ENCODE results near the gene TPMT.
"Not testable (repeated sequence)": the region's sequence is repeated elsewhere in the genome, so short reads cannot be mapped to it uniquely, and the experiment has no call there.

The TPMT gene

GRCh38 chr6:18177286-18177965 is 22.5 kb upstream of the TPMT start:
- Histone ChIP-seq H3K4me3 (ENCODE audit: low read length) (no peak overlapping the region), H3K9me3 (ENCODE audit: control insufficient read depth, low read length) (no peaks in the 10 kb centered on the region)

GRCh38 chr6:18176198-18176597 is 21.3 kb upstream of the TPMT start:
- H3K4me1 ChIP-seq (ENCODE audit: control insufficient read depth, insufficient read depth, low read length); H3K9me3 ChIP-seq (ENCODE audit: control insufficient read depth, low read length); H3K4me3 ChIP-seq (ENCODE audit: low read length); H3K36me3 ChIP-seq (ENCODE audit: control insufficient read depth, insufficient read depth, low read length); H3K9ac ChIP-seq (ENCODE audit: low read length); H3K27me3 ChIP-seq (ENCODE audit: control insufficient read depth, insufficient read depth, low read length): not testable (repeated sequence)

More at GRCh38 chr6:18177286-18177965, 22.5 kb upstream of the TPMT start:
- no peaks in the 10 kb centered on the region for H3K27me3 ChIP-seq (ENCODE audit: control insufficient read depth, insufficient read depth, low read length)
- H3K4me1 ChIP-seq (ENCODE audit: control insufficient read depth, insufficient read depth, low read length), result no peaks in the 10 kb centered on the region
- H3K9ac ChIP-seq (ENCODE audit: low read length), result no peak overlapping the region
- no peaks in the 10 kb centered on the region for H3K36me3 ChIP-seq (ENCODE audit: control insufficient read depth, insufficient read depth, low read length)

GRCh38 chr6:18171871-18172270 is 17.0 kb upstream of the TPMT start:
- Histone ChIP-seq H3K36me3 (ENCODE audit: control insufficient read depth, insufficient read depth, low read length) (peaks cover 8% of the 10 kb centered on the region), H3K9me3 (ENCODE audit: control insufficient read depth, low read length) (no peaks in the 10 kb centered on the region), H3K4me3 (ENCODE audit: low read length) (no peak overlapping the region), H3K9ac (ENCODE audit: low read length) (no peak overlapping the region), H3K4me1 (ENCODE audit: control insufficient read depth, insufficient read depth, low read length) (no peaks in the 10 kb centered on the region), H3K27me3 (ENCODE audit: control insufficient read depth, insufficient read depth, low read length) (no peaks in the 10 kb centered on the region)

GRCh38 chr6:18168264-18168663 is 13.4 kb upstream of the TPMT start:
- no peak overlapping the region for H3K4me3 ChIP-seq (ENCODE audit: low read length)
- no peaks in the 10 kb centered on the region for H3K27me3 ChIP-seq (ENCODE audit: control insufficient read depth, insufficient read depth, low read length)
- H3K9ac ChIP-seq (ENCODE audit: low read length), result no peak overlapping the region
- no peaks in the 10 kb centered on the region for H3K4me1 ChIP-seq (ENCODE audit: control insufficient read depth, insufficient read depth, low read length)
- no peaks in the 10 kb centered on the region for H3K9me3 ChIP-seq (ENCODE audit: control insufficient read depth, low read length)
- H3K36me3 ChIP-seq (ENCODE audit: control insufficient read depth, insufficient read depth, low read length), result peaks cover 12% of the 10 kb centered on the region

GRCh38 chr6:18166312-18167036 is 11.6 kb upstream of the TPMT start:
- Histone ChIP-seq H3K4me1 (ENCODE audit: control insufficient read depth, insufficient read depth, low read length) (no peaks in the 10 kb centered on the region), H3K36me3 (ENCODE audit: control insufficient read depth, insufficient read depth, low read length) (peaks cover 8% of the 10 kb centered on the region), H3K9ac (ENCODE audit: low read length) (no peak overlapping the region), H3K9me3 (ENCODE audit: control insufficient read depth, low read length) (no peaks in the 10 kb centered on the region), H3K27me3 (ENCODE audit: control insufficient read depth, insufficient read depth, low read length) (no peaks in the 10 kb centered on the region), H3K4me3 (ENCODE audit: low read length) (no peak overlapping the region)

- H3K9me3 ChIP-seq (ENCODE audit: control insufficient read depth, low read length), result no peaks in the 10 kb centered on the region
- no peaks in the 10 kb centered on the region for H3K27me3 ChIP-seq (ENCODE audit: control insufficient read depth, insufficient read depth, low read length)
- no peak overlapping the region for H3K9ac ChIP-seq (ENCODE audit: low read length)
- no peaks in the 10 kb centered on the region for H3K4me1 ChIP-seq (ENCODE audit: control insufficient read depth, insufficient read depth, low read length)
- H3K4me3 ChIP-seq (ENCODE audit: low read length), result no peak overlapping the region
- peaks cover 4% of the 10 kb centered on the region for H3K36me3 ChIP-seq (ENCODE audit: control insufficient read depth, insufficient read depth, low read length)
Observed at GRCh38 chr6:18165751-18166150, 10.9 kb upstream of the TPMT start.

- Histone ChIP-seq H3K9me3 (ENCODE audit: control insufficient read depth, low read length) (no peaks in the 10 kb centered on the region), H3K4me3 (ENCODE audit: low read length) (no peak overlapping the region), H3K27me3 (ENCODE audit: control insufficient read depth, insufficient read depth, low read length) (no peaks in the 10 kb centered on the region), H3K4me1 (ENCODE audit: control insufficient read depth, insufficient read depth, low read length) (no peaks in the 10 kb centered on the region), H3K36me3 (ENCODE audit: control insufficient read depth, insufficient read depth, low read length) (peaks cover 4% of the 10 kb centered on the region), H3K9ac (ENCODE audit: low read length) (no peak overlapping the region)
Observed at GRCh38 chr6:18162401-18162800, 7.5 kb upstream of the TPMT start.

GRCh38 chr6:18161431-18161830 is 6.6 kb upstream of the TPMT start:
- peaks cover under 1% of the 10 kb centered on the region for H3K4me1 ChIP-seq (ENCODE audit: control insufficient read depth, insufficient read depth, low read length)
- H3K27me3 ChIP-seq (ENCODE audit: control insufficient read depth, insufficient read depth, low read length), result no peaks in the 10 kb centered on the region
- no peaks in the 10 kb centered on the region for H3K9me3 ChIP-seq (ENCODE audit: control insufficient read depth, low read length)
- H3K4me3 ChIP-seq (ENCODE audit: low read length), result no peak overlapping the region
- H3K36me3 ChIP-seq (ENCODE audit: control insufficient read depth, insufficient read depth, low read length), result peaks cover 4% of the 10 kb centered on the region
- H3K9ac ChIP-seq (ENCODE audit: low read length), result no peak overlapping the region

- Histone ChIP-seq H3K9ac (ENCODE audit: low read length) (no peak overlapping the region), H3K36me3 (ENCODE audit: control insufficient read depth, insufficient read depth, low read length) (peaks cover 4% of the 10 kb centered on the region), H3K9me3 (ENCODE audit: control insufficient read depth, low read length) (no peaks in the 10 kb centered on the region), H3K4me1 (ENCODE audit: control insufficient read depth, insufficient read depth, low read length) (peaks cover 5% of the 10 kb centered on the region), H3K4me3 (ENCODE audit: low read length) (no peak overlapping the region), H3K27me3 (ENCODE audit: control insufficient read depth, insufficient read depth, low read length) (no peaks in the 10 kb centered on the region)
Observed at GRCh38 chr6:18160911-18161310, 6.0 kb upstream of the TPMT start.

- H3K27me3 ChIP-seq (ENCODE audit: control insufficient read depth, insufficient read depth, low read length), result no peaks in the 10 kb centered on the region
- H3K9ac ChIP-seq (ENCODE audit: low read length), result peak overlapping the region; percentile 75
- H3K36me3 ChIP-seq (ENCODE audit: control insufficient read depth, insufficient read depth, low read length), result no peaks in the 10 kb centered on the region
- H3K4me1 ChIP-seq (ENCODE audit: control insufficient read depth, insufficient read depth, low read length), result peaks cover 14% of the 10 kb centered on the region
- H3K9me3 ChIP-seq (ENCODE audit: control insufficient read depth, low read length), result no peaks in the 10 kb centered on the region
- H3K4me3 ChIP-seq (ENCODE audit: low read length), result peak overlapping the region; percentile 60
Observed at GRCh38 chr6:18155864-18156421, 1.1 kb upstream of the TPMT start.

GRCh38 chr6:18155150-18155863 is 430 bp upstream of the TPMT start, which contains the start of gene KDM1B:
KDM1B (plus strand) TSS chr6:18155422; CDS start chr6:18159896, 4,474 bp downstream.
- no peaks in the 10 kb centered on the region for H3K9me3 ChIP-seq (ENCODE audit: control insufficient read depth, low read length)
- H3K4me1 ChIP-seq (ENCODE audit: control insufficient read depth, insufficient read depth, low read length), result peaks cover 14% of the 10 kb centered on the region
- H3K27me3 ChIP-seq (ENCODE audit: control insufficient read depth, insufficient read depth, low read length), result no peaks in the 10 kb centered on the region
- H3K36me3 ChIP-seq (ENCODE audit: control insufficient read depth, insufficient read depth, low read length), result no peaks in the 10 kb centered on the region
- H3K9ac ChIP-seq (ENCODE audit: low read length), result peak within 1 kb of the TSS; percentile 93
- H3K4me3 ChIP-seq (ENCODE audit: low read length), result peak within 1 kb of the TSS; percentile 82

- Histone ChIP-seq H3K9ac (ENCODE audit: low read length) (no peak overlapping the region), H3K4me1 (ENCODE audit: control insufficient read depth, insufficient read depth, low read length) (peaks cover 14% of the 10 kb centered on the region), H3K36me3 (ENCODE audit: control insufficient read depth, insufficient read depth, low read length) (no peaks in the 10 kb centered on the region), H3K9me3 (ENCODE audit: control insufficient read depth, low read length) (no peaks in the 10 kb centered on the region), H3K27me3 (ENCODE audit: control insufficient read depth, insufficient read depth, low read length) (no peaks in the 10 kb centered on the region), H3K4me3 (ENCODE audit: low read length) (no peak overlapping the region)
Observed at GRCh38 chr6:18153311-18153703, 1.6 kb downstream of the TPMT start.
